HG02763 (cell line): ENCODE data around the gene TRAF2.

Source experiments
- ATAC-seq: cut with Tn5 transposase; IDR thresholded peaks from one replicate; pipeline ENCODE4 v1.9.1; 2021; ENCODE audit warnings: mild to moderate bottlenecking, moderate library complexity; ENCODE audit not compliant: unreplicated experiment

TRAF2 gene

DNA sequence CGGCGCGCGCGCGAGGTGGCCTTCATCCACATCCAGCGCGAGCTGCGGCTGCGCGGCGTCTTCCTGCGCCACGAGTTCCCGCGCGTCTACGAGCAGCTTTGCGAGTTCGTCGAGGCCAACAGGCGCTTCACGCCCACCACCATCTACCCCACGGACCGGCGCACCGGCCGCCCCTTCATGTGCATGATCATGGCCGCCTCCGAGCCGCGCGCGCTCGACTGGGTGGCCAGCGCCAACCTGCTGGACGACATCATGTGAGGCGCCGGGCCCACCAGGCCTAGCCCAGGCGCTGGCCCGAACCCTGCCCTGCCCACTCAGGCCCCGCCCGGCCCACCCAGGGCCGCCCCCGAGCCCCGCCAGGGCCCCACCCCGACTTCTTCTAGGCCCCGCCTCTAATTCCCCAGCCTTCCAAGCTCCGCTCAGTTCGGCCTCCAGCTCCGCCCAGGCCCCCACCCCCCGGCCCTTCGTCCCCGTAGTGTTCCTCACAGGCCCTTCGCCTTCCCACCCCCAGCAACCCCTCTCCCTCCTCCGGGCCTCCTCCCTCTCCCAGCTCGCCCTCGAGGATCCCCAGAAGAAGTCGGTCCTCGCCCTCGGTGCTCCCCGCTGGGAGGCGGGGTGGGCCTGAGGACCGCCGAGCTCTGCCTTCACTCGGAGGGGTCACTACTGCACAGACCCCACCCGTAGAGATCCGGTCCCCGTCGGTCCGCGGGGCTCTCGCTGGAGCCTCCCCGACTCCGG lies 39.1 kb upstream of the TRAF2 start:
- ATAC-seq = no peak

DNA sequence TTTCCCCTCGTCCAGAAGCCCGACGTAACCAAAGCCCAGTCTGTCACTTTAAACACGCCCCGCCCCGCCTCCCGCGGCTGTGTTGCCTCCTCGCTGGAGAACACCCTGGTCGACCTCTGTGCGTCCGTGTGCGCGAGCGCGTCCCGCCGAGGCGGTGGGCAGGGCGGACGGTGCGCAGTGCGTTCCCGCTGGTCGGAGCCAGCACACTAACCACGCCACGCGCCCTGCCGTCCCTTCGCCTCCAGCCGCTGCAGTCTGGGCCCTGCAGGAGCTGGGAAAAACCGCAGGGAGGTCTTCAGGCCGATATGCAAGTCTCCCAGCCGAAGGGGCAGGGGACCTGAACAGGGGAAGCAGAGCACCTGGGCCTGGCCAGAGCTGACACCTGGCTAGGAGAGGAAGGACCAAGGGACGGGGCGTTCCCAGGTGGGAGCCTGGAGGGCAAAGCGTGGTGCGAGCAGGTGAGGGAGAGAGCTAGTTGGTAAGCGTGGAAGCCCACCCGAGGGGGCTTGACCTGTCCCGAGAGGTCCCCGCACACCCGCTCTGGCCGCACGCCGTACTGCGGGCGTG lies 38.4 kb upstream of the TRAF2 start:
- ATAC-seq = no peak

DNA sequence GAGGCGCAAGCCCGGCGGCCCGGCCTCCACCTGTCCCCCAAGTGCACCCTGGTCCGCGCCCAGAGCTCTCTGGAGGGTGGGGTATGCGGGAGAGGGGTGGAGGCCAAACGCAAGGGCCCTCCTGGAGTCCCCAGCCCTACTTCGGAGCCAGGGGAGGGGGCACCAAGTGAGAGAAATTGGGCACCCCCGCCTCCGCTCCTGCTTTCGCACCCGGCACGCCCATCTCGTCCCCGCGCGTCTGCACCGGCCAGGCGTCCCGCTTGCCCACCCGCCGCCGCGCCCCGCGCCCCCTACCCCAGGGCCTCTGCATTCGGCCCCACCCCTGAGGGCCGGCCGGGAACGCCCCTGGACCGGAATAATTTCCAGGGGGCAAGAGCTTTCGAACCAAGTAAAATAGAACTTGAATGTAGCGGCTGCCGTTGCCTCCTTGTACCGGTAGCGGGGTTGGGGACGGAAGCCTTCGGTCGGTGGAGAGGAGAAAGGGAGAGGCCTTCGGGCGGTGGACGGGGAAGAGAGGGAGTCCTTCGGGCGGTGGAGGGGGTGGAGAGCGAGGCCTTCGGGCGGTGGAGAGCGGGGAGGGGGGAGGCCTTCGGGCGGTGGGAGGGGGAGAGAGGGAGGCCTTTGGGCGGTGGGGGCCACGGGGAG lies 37.8 kb upstream of the TRAF2 start:
- ATAC-seq = no peak

DNA sequence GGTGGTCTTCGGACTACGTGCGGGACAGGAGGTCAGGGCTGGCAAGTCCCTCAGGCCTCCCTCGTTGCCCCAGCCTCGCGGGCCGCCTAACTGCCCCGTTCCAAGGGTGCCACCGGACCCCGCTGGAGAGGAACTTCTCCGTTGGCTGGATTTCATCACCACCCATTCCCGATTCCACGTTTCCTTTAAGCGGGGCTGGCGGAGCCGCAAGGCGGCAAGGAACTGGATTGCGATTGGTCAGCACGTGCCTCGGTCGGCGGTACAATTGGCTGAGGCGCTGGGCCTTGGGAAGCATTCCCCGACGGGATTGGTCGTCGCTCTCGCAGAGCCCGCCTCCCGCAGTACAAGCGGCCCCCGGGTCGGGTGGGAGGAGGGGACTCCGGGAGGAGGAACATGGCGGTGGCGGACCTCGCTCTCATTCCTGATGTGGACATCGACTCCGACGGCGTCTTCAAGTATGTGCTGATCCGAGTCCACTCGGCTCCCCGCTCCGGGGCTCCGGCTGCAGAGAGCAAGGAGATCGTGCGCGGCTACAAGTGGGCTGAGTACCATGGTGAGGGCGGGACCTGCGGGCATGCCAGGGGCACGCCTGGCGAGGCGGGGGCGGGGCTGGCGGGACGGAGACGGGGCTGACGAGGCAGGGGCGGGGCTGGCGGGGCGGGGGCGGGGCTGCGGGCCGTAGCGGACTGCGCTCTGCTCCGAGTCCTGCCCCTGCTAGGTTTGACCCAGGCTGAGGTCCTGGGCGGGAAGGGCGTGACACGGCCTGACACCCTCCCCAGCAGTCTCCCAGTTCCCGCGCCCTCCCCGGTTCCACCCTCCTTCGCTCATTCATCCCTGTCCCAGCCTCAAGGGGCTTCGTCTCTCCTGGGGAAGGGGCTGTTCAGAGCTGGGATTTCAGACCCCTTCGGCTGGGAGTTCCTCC lies 37.0 kb upstream of the TRAF2 start, which contains the start of gene PHPT1:
Gene PHPT1 (plus strand): TSS at position 372 of the 922 bp plus-strand sequence. CDS start 22 bp downstream, at position 394.
- peak; percentile 75 for ATAC-seq

DNA sequence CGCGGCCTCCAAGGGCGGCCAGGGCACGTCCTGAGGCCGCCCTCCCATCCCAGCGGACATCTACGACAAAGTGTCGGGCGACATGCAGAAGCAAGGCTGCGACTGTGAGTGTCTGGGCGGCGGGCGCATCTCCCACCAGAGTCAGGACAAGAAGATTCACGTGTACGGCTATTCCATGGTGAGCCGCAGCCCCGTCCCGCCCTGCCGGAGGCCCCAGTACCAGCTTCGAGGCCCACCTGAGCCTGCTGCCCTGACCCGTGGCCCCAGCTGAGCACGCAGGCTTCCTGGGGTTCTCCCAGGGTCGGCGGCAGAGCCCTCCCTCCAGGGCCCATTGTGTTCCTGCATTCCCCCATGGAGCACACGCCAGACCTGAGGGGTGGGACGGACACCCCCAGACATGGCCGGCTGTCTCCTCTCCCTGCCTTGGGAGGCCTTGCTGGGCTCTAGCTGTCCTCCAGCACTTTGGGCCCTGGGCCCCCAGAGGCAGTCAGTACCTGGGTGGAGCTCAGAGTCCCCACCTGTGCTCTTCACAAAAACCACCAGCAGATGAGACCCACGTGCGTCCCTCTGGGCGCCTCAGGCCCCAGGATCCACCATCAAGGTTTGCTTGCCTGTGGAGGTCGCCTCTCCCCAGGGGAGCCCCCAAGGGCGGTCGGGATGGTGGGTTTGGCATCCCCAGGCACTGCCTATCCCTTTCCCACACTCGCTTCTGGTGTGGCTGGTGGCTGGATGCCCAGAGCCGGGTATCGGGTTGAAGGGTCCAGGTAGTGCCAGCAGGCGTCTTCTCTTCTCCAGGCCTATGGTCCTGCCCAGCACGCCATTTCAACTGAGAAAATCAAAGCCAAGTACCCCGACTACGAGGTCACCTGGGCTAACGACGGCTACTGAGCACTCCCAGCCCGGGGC lies 36.1 kb upstream of the TRAF2 start:
- no peak for ATAC-seq

DNA sequence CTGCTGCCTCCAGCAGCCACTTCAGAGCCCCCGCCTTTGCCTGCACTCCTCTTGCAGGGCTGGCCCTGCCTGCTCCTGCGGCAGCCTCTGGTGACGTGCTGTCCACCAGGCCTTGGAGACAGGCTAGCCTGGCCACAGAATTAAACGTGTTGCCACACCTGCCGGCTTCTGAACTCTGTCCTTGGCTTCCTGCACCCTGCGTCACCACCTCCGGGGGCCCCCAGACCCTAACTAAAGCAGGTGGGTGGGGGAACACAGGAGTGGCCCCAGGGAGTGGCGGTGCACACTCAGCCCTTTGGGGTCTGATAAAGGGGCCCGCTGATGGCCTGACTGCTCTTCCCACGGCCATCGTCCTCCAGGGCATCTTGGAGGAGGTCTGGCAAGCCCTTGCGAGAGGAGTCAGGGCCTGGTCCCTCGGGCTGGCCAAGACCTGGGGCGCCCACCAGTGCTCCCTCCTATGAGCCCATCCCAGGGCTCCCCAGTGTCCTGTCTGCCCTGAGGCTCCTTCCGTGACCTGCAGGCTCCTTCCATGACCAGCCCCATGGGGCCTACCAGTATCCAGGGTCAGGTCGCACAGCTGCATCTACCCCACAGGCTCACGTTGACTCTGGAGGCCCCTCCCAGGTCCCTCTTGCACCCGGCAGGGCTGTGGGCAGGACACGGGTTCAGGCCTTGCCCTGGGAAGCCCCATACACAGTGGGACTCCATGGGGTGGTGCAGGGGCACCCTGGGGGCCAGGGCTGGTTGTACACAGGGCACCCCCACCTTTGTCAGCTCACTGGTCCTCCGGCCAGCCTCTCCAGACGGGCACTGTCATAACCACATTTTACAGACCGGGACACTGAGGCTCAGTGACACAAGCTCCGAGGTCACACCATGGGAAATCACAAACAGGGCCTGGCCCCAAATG lies 35.2 kb upstream of the TRAF2 start:
- ATAC-seq = no peak

DNA sequence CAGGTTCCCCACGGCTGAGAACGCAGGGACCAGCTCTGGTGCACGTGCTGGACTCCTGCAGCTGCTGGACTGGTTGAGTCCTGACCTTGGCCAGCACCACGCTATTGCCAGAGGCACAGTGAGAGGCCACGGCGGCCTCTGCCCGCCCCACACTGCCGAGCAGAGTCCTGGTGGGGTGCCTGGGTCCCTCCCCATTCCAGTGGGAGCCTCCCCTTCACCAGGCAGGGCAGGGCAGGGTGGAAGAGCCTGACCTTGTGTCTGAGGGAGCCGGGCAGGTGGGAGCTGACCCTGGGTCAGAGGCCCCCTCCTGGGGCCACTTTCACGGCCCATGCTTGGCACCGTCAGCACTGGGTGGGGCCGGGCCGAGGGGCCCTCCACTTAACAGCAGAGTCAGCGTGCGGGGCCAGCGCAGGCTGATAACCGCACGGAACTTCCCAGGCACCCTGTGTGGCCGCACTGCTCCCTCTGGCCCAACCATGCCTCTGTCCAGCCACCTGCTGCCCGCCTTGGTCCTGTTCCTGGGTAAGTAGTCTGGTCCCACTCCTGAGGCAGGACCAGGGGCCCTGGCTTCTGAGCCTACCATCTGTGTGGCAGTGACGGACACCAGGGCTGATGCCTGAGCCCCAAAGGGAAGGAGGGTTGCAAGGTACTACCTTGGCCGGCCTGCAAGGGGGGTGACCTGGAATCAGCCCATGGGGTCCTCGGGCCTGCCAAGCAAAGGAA lies 34.2 kb upstream of the TRAF2 start, which contains the start of gene MAMDC4:
Gene MAMDC4 (plus strand): TSS at position 406 of the 723 bp plus-strand sequence. CDS start 71 bp downstream, at position 477.
- ATAC-seq = no peak

DNA sequence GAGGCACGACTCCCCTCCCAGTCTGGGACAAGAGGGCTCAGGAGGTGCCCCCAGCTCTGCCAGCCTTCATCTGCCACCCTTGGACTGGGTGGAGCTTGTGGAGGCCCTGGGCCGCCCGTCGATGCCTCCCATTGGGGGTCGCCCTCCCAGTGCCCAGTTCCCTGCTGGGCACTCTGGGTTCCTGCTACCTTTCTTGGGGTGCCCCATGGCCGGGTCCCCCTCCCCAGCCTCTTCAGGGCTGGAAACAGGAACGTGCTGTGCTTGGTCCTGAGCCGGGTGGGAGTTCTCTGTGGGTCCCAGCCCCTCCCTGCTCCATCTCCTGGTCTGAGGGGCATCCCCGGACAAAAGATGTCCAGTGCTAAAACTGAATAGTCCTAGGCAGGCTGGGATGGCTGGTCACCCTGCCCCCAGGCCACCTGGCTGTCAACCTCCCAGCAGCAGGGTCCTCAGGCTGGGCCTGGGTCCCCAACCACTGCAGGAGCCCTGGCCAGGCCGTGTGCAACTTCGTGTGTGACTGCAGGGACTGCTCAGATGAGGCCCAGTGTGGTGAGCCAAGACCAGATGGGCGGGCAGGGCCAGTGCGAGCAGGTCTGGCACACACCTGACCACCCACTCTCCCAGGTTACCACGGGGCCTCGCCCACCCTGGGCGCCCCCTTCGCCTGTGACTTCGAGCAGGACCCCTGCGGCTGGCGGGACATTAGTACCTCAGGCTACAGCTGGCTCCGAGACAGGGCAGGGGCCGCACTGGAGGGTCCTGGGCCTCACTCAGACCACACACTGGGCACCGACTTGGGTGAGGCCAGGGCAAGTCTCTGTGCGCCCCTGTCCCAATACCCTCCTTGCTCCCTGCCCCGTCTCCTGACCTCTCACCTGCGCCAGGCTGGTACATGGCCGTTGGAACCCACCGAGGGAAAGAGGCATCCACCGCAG lies 33.4 kb upstream of the TRAF2 start:
- no peak for ATAC-seq

DNA sequence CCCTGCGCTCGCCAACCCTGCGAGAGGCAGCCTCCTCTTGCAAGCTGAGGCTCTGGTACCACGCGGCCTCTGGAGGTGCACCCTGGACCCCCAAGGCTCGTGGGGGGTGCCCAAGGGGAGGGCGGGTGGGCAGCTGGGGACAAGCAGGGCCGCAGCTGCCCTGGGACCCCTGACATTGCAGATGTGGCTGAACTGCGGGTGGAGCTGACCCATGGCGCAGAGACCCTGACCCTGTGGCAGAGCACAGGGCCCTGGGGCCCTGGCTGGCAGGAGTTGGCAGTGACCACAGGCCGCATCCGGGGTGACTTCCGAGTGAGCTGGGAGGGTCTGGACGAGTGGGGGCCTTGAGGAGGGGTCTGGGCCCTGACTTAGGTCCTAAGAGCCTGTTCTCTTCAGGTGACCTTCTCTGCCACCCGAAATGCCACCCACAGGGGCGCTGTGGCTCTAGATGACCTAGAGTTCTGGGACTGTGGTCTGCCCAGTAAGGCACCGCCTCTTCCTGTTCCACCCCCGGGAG lies 32.7 kb upstream of the TRAF2 start:
- ATAC-seq = no peak

DNA sequence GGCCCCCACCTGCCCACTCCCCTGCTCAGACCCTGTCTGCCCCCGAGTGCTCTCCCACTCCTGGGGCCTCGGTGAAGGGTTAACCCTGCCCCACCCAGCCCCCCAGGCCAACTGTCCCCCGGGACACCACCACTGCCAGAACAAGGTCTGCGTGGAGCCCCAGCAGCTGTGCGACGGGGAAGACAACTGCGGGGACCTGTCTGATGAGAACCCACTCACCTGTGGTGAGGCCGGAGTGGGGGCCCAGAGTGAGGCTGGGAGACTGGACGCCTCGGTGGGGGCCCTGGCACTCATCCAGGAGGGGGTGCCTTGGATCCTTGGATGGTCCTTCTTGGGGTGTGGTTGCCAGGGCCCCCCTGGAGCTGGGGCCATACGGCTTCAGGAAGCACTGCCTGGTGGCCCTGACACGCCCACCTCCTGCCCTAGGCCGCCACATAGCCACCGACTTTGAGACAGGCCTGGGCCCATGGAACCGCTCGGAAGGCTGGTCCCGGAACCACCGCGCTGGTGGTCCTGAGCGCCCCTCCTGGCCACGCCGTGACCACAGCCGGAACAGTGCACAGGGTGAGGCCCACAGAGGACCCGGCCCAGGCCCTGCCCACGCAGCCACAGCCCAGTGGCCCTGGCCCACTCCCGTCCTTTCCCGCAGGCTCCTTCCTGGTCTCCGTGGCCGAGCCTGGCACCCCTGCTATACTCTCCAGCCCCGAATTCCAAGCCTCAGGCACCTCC lies 32.0 kb upstream of the TRAF2 start:
- no peak for ATAC-seq

DNA sequence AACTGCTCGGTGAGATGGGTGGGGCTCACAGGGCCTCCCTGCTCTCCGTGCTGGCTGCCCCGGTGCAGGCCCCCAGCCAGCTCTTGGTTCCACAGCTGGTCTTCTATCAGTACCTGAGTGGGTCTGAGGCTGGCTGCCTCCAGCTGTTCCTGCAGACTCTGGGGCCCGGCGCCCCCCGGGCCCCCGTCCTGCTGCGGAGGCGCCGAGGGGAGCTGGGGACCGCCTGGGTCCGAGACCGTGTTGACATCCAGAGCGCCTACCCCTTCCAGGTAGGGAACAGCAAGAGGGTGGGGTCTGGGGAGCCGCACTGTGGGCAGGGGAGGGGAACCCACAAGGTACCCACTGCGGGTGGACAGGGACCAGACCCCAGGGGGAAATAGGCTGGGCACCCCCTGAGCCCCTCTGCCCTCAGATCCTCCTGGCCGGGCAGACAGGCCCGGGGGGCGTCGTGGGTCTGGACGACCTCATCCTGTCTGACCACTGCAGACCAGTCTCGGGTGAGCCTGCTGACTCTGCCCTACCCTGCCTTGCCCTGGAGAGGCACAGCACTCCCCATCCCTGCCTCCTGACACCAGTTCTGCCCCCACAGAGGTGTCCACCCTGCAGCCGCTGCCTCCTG lies 31.4 kb upstream of the TRAF2 start:
- ATAC-seq = no peak

DNA sequence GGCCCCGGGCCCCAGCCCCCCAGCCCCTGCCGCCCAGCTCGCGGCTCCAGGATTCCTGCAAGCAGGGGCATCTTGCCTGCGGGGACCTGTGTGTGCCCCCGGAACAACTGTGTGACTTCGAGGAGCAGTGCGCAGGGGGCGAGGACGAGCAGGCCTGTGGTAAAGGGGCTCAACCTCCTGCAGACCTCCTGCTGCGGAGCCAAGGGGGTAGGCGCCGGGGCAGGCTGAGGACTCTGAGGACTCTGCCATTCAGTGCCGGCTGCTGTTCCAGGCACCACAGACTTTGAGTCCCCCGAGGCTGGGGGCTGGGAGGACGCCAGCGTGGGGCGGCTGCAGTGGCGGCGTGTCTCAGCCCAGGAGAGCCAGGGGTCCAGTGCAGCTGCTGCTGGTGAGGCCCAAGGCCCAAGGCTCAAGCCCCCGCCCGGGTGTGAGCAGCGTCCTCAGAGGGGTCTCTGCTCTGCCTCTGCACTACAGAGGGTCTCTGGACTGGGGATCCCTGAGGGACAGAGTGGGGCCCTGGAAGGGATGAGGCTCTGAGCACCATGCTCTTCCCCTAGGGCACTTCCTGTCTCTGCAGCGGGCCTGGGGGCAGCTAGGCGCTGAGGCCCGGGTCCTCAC lies 30.7 kb upstream of the TRAF2 start:
- no peak for ATAC-seq

DNA sequence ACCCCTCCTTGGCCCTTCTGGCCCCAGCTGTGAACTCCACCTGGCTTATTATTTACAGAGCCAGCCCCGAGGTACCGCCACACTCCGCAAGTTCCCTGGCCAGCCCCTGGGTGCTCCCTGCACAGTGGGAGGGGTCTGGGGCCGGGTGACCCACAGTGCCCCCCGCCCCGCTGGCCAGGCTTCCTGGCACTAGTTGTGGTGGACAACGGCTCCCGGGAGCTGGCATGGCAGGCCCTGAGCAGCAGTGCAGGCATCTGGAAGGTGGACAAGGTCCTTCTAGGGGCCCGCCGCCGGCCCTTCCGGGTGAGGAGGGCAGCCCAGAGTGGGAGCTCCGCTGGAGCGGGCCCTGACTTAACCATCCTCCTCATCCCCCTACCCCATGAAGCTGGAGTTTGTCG lies 30.2 kb upstream of the TRAF2 start:
- no peak for ATAC-seq

DNA sequence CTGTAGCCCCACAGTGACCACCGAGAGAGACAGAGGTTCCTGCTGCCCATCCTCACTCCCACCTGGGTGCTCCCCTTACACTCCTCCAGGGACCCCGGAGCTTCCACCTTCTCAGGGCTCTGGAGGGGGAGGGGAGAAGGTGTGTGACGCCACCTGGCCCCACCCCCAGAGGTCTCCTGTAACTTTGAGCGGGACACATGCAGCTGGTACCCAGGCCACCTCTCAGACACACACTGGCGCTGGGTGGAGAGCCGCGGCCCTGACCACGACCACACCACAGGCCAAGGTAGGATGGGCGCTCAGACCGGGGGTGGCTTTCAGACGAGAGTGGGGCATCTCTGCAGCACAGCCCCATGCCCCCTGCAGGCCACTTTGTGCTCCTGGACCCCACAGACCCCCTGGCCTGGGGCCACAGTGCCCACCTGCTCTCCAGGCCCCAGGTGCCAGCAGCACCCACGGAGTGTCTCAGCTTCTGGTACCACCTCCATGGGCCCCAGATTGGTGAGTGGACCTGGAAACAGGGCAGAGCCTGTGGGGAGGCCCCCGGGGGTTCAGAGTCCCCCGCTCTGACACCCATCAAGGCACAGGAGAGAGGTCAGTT lies 29.7 kb upstream of the TRAF2 start:
- ATAC-seq = no peak

DNA sequence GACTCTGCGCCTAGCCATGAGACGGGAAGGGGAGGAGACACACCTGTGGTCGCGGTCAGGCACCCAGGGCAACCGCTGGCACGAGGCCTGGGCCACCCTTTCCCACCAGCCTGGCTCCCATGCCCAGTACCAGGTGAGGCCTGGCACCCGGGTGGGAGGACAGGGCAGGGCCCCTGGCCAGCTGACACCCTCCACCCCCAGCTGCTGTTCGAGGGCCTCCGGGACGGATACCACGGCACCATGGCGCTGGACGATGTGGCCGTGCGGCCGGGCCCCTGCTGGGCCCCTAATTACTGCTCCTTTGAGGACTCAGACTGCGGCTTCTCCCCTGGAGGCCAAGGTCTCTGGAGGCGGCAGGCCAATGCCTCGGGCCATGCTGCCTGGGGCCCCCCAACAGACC lies 29.1 kb upstream of the TRAF2 start:
- no peak for ATAC-seq
